Measurements from ENCODE around the gene ARIH2. TPM values are rescaled to one million over a fixed set of nuclear protein-coding genes. Genes with fewer than 3 reads are reported as not detected.

The ARIH2 gene
- total RNA-seq, 1 donor from 2014 or later = 124 TPM

GRCh38 chr3:48979451-48979850 lies 60.8 kb downstream of the ARIH2 start:
- FAIRE-seq = no peak
- DNase-seq (ENCODE audit: low read depth) = no peak
- no peak for TF ChIP-seq CTCF (IDR thresholded peaks at IDR 0.05; ENCODE audit: insufficient read depth, low read length, severe bottlenecking)
- H3K36me3 ChIP-seq (ENCODE audit: control insufficient read depth, insufficient read depth, low read length) = peaks cover 31% of the 10 kb centered on the region
- no peaks in the 10 kb centered on the region for H3K27me3 ChIP-seq (ENCODE audit: control insufficient read depth, insufficient read depth, low read length)
- no peak overlapping the region for H3K4me3 ChIP-seq (ENCODE audit: low read depth, low read length)

- Histone ChIP-seq H3K27me3 (ENCODE audit: control insufficient read depth, insufficient read depth, low read length) (no peaks in the 10 kb centered on the region), H3K4me3 (ENCODE audit: low read depth, low read length) (no peak overlapping the region), H3K36me3 (ENCODE audit: control insufficient read depth, insufficient read depth, low read length) (peaks cover 27% of the 10 kb centered on the region)
- no peak for DNase-seq (ENCODE audit: low read depth)
- FAIRE-seq = peak; percentile 91
- TF ChIP-seq CTCF (IDR thresholded peaks at IDR 0.05; ENCODE audit: insufficient read depth, low read length, severe bottlenecking) = no peak
These were observed 61.7 kb downstream of the ARIH2 start for GRCh38 chr3:48980295-48980694.

GRCh38 chr3:48982016-48982415 lies 63.4 kb downstream of the ARIH2 start:
- H3K27me3 ChIP-seq (ENCODE audit: control insufficient read depth, insufficient read depth, low read length) = no peaks in the 10 kb centered on the region
- no peak for TF ChIP-seq CTCF (IDR thresholded peaks at IDR 0.05; ENCODE audit: insufficient read depth, low read length, severe bottlenecking)
- no peak overlapping the region for H3K4me3 ChIP-seq (ENCODE audit: low read depth, low read length)
- DNase-seq (ENCODE audit: low read depth) (no peak), FAIRE-seq (no peak)
- H3K36me3 ChIP-seq (ENCODE audit: control insufficient read depth, insufficient read depth, low read length) = peaks cover 24% of the 10 kb centered on the region

- peak; percentile 13 for FAIRE-seq
- Histone ChIP-seq H3K4me3 (ENCODE audit: low read depth, low read length) (no peak overlapping the region), H3K27me3 (ENCODE audit: control insufficient read depth, insufficient read depth, low read length) (no peaks in the 10 kb centered on the region), H3K36me3 (ENCODE audit: control insufficient read depth, insufficient read depth, low read length) (peaks cover 24% of the 10 kb centered on the region)
- no peak for DNase-seq (ENCODE audit: low read depth)
- no peak for TF ChIP-seq CTCF (IDR thresholded peaks at IDR 0.05; ENCODE audit: insufficient read depth, low read length, severe bottlenecking)
These were observed 64.0 kb downstream of the ARIH2 start for GRCh38 chr3:48982686-48983085.

- Histone ChIP-seq H3K36me3 (ENCODE audit: control insufficient read depth, insufficient read depth, low read length) (peaks cover 24% of the 10 kb centered on the region), H3K27me3 (ENCODE audit: control insufficient read depth, insufficient read depth, low read length) (no peaks in the 10 kb centered on the region), H3K4me3 (ENCODE audit: low read depth, low read length) (no peak overlapping the region)
- FAIRE-seq (no peak), DNase-seq (ENCODE audit: low read depth) (no peak)
- no peak for TF ChIP-seq CTCF (IDR thresholded peaks at IDR 0.05; ENCODE audit: insufficient read depth, low read length, severe bottlenecking)
These were observed 64.5 kb downstream of the ARIH2 start for GRCh38 chr3:48983096-48983495.

- no peak for TF ChIP-seq CTCF (IDR thresholded peaks at IDR 0.05; ENCODE audit: insufficient read depth, low read length, severe bottlenecking)
- no peak for FAIRE-seq
- DNase-seq (ENCODE audit: low read depth) = peak; percentile 45
- H3K4me3 ChIP-seq (ENCODE audit: low read depth, low read length) = no peak overlapping the region
- no peaks in the 10 kb centered on the region for H3K27me3 ChIP-seq (ENCODE audit: control insufficient read depth, insufficient read depth, low read length)
- H3K36me3 ChIP-seq (ENCODE audit: control insufficient read depth, insufficient read depth, low read length) = peaks cover 17% of the 10 kb centered on the region
These were observed 66.0 kb downstream of the ARIH2 start for GRCh38 chr3:48984663-48985062.
